Cardiac muscle cell (in vitro differentiated cells and primary cell): Measurements from ENCODE around the gene ZBTB40. TPM values are rescaled to one million over a fixed set of nuclear protein-coding genes. Genes with fewer than 3 reads are reported as not detected.

Source experiments
- DNase-seq, 2 donors: peaks; one replicate each; pipeline versions ENCODE4 v3.0.0 to v3.0.0-alpha.2; 2010 to 2017; ENCODE audit warnings: low read depth in 1 of 2, low spot score in 1 of 2
- H3K27ac ChIP-seq: fragments of 200-600 bp; sonication (generic); 2 replicates; pipeline ENCODE4 v1.5.1; 2016
- H3K27me3 ChIP-seq: fragments of 200-600 bp; sonication (generic); 2 replicates; pipeline ENCODE4 v1.6.0; 2016; ENCODE audit warnings: control low read depth
- H3K36me3 ChIP-seq: fragments of 200-600 bp; sonication (generic); 2 replicates; pipeline ENCODE4 v1.5.1; 2016; ENCODE audit warnings: control low read depth
- H3K4me1 ChIP-seq: fragments of 200-600 bp; sonication (generic); 2 replicates; pipeline ENCODE4 v1.8.1; 2017; ENCODE audit warnings: low read depth, mild to moderate bottlenecking, mixed run types
- H3K4me3 ChIP-seq: fragments of 200-600 bp; sonication (generic); 2 replicates; pipeline ENCODE4 v1.5.1; 2016; ENCODE audit warnings: mild to moderate bottlenecking
- H3K9me3 ChIP-seq: fragments of 200-600 bp; sonication (generic); 2 replicates; pipeline ENCODE4 v1.5.1; 2017; ENCODE audit warnings: low read depth, mild to moderate bottlenecking, control low read depth
- polyA plus RNA-seq: library from polyadenylated mRNA; unstranded; fragments of >200 nt; fragmentation: Nextera tagmentation; extraction: Ambion mirVana; gene quantifications from 2 replicates; pipeline ENCODE4 v1.2.1, GENCODE V29; 2016
- total RNA-seq: library from RNA; depleted of rRNA; stranded (reverse); fragments of >200 nt; gene quantifications from 2 replicates; pipeline ENCODE4 v1.2.3, GENCODE V29; 2016
- TF ChIP-seq, protein P1 (sequence below): IDR thresholded peaks from 2 replicates; pipeline ENCODE4 v1.5.1; 2012; ENCODE audit warnings: low read depth, mild to moderate bottlenecking, low read length

Gene ZBTB40
- total and polyA plus RNA-seq, 2 experiments from 2014 or later, result 8.3 to 18.1 TPM

DNA sequence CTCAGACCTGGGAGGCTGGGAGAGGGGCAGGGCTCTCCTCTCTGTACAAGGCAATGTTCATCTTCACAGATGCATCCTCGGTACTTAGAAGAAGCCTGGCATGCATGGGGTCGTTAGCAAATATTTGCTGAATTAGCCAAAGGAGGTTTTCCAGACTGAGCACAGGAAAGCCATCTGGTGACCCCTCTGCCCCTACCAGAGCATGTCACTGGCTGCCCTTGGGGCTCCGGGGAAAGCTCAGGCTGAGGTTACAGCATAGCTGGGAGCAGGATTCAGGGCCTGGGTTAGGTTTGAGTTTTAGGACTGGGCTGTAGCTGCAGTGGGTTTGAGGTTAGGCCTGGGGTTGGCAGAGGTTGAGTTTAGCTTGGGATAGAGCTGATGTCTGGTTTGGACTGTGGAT, 43.4 kb upstream of the ZBTB40 start:
- DNase-seq, result no peak
- no peak overlapping the region for H3K27ac ChIP-seq
- H3K4me1 ChIP-seq, result peaks cover 6% of the 10 kb centered on the region
- H3K27me3 ChIP-seq, result peaks cover 75% of the 10 kb centered on the region
- H3K4me3 ChIP-seq, result no peak overlapping the region
- H3K9me3 ChIP-seq, result no peaks in the 10 kb centered on the region
- H3K36me3 ChIP-seq, result no peaks in the 10 kb centered on the region
- TF ChIP-seq, protein P1, sequence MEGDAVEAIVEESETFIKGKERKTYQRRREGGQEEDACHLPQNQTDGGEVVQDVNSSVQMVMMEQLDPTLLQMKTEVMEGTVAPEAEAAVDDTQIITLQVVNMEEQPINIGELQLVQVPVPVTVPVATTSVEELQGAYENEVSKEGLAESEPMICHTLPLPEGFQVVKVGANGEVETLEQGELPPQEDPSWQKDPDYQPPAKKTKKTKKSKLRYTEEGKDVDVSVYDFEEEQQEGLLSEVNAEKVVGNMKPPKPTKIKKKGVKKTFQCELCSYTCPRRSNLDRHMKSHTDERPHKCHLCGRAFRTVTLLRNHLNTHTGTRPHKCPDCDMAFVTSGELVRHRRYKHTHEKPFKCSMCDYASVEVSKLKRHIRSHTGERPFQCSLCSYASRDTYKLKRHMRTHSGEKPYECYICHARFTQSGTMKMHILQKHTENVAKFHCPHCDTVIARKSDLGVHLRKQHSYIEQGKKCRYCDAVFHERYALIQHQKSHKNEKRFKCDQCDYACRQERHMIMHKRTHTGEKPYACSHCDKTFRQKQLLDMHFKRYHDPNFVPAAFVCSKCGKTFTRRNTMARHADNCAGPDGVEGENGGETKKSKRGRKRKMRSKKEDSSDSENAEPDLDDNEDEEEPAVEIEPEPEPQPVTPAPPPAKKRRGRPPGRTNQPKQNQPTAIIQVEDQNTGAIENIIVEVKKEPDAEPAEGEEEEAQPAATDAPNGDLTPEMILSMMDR, result no peak

DNA sequence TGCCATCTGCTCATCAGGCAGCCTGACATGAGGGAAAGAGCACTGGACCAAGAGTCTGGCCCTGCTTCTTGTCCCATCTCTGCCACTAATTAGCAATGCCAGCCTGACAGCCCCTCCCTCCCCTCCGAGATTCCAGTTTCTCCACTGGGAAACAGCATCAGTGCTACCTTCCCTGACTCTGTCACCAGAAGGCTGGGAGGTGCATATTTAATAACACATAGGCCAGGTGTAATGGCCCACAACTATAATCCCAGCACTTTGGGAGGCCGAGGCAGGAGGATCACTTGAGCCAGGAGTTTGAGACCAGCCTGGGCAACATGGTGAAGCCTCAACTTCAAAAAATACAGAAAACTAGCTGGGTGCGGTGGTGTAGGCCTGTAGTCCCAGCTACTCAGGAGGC, 41.2 kb upstream of the ZBTB40 start:
- Histone ChIP-seq H3K27ac (no peak overlapping the region), H3K9me3 (no peaks in the 10 kb centered on the region), H3K4me1 (peaks cover 6% of the 10 kb centered on the region), H3K27me3 (peaks cover 61% of the 10 kb centered on the region), H3K36me3 (no peaks in the 10 kb centered on the region), H3K4me3 (no peak overlapping the region)
- DNase-seq, result no peak
- TF ChIP-seq, protein P1, result no peak

DNA sequence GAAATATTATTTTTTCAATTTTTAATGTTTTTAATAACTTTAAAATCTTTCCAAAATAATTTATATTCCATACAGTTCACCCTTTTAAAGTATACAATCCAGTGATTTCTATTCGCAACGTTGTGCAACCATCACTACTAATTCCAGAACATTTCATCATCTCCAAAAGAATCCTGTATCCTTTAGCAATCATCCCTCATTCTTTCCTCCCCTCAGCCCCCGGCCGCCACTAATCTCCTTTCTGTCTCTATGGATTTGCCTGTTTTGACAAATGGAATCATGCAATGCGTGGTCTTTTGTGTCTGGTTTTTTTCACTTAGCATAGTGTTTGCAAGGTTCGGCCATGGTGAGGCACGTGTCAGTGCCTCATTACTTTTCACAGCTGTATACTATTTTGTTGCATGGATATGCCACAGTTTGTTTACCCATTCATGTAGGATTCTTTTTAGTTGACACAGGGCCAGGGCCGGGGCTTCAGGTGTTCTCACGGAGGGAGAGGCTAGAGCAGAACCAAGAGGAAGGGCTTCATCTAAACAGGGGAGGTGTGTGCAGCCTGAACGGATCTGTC, 40.6 kb upstream of the ZBTB40 start:
- peaks cover 56% of the 10 kb centered on the region for H3K27me3 ChIP-seq
- H3K9me3 ChIP-seq, result no peaks in the 10 kb centered on the region
- DNase-seq, result peak in 1 of 2 donors; percentile 66
- TF ChIP-seq, protein P1, result no peak
- H3K27ac ChIP-seq, result no peak overlapping the region
- H3K36me3 ChIP-seq, result no peaks in the 10 kb centered on the region
- no peak overlapping the region for H3K4me3 ChIP-seq
- H3K4me1 ChIP-seq, result peaks cover 6% of the 10 kb centered on the region

DNA sequence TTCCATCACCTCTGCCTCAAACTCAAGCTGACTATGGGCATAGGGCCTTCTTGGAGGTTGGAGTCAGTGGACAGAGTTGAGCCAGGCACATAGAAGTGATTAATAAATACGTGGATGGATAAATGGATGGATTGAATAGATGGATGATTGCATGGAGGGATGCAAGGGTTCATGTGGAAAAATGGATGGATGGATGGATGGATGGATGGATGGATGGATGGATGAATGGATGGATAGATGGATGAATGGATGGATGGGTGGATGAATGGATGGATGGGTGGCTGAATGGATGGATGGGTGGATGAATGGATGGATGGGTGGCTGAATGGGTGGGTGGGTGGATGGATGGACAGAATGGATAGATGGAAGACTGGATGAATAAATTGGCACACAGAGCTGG, 40.1 kb upstream of the ZBTB40 start:
- no peak for DNase-seq
- Histone ChIP-seq H3K36me3 (no peaks in the 10 kb centered on the region), H3K4me3 (no peak overlapping the region), H3K4me1 (peaks cover 6% of the 10 kb centered on the region), H3K9me3 (no peaks in the 10 kb centered on the region), H3K27me3 (peaks cover 52% of the 10 kb centered on the region), H3K27ac (no peak overlapping the region)
- TF ChIP-seq, protein P1, result no peak

DNA sequence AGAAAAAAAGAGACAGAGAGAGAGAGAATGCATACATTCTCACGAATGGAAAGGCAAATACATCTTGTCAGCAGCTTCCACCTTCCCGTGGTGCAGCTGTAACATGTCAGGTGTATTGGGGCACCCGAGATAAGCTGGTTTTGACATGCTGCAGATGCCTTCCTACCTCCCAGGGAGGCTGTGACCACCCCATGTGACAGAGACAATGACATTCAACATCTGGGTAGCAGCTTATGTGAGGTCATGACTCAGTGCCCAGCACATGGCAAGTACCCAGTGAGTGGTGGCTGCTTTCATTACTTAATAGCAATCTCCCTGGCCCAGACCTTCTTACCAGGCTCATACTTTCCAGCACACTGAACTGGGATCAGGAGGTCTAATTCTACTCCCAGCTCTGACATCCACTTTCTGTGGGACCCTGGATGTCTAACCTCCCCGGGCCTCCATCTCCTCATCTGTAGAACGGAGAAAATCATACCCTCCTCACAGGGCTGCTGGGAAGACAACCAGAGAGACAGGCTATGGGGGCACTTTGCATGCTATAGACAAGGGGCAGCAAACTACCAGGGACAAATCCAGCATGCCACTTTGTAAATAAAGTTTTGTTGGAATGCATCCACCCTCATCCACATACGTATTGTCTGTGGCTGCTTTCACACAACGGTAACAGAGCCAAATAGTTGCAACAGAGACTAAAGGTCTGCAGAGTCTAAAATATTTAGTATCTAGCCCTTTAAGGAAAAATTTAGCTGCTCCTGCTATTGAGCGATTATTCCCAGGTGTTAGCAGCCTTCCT, 38.5 kb upstream of the ZBTB40 start:
- peak; percentile 34 to 44 for DNase-seq
- Histone ChIP-seq H3K27me3 (peaks cover 44% of the 10 kb centered on the region), H3K36me3 (no peaks in the 10 kb centered on the region), H3K9me3 (no peaks in the 10 kb centered on the region), H3K4me3 (no peak overlapping the region), H3K27ac (peak overlapping the region; percentile 34), H3K4me1 (peaks cover 6% of the 10 kb centered on the region)
- TF ChIP-seq, protein P1, result no peak
